ENCODE measurements around the gene CCDC85C. TPM values are rescaled to one million over a fixed set of nuclear protein-coding genes. Genes with fewer than 3 reads are reported as not detected.

The CCDC85C gene
- polyA plus RNA-seq, 1 experiment = 11.8 TPM

- TF ChIP-seq, protein P1, sequence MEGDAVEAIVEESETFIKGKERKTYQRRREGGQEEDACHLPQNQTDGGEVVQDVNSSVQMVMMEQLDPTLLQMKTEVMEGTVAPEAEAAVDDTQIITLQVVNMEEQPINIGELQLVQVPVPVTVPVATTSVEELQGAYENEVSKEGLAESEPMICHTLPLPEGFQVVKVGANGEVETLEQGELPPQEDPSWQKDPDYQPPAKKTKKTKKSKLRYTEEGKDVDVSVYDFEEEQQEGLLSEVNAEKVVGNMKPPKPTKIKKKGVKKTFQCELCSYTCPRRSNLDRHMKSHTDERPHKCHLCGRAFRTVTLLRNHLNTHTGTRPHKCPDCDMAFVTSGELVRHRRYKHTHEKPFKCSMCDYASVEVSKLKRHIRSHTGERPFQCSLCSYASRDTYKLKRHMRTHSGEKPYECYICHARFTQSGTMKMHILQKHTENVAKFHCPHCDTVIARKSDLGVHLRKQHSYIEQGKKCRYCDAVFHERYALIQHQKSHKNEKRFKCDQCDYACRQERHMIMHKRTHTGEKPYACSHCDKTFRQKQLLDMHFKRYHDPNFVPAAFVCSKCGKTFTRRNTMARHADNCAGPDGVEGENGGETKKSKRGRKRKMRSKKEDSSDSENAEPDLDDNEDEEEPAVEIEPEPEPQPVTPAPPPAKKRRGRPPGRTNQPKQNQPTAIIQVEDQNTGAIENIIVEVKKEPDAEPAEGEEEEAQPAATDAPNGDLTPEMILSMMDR (IDR thresholded peaks at IDR 0.05; ENCODE audit: insufficient read depth, low read depth, low read length) = no peak
- CTCF ChIA-PET = no interaction called here
These were observed 125.9 kb downstream of the CCDC85C start for GRCh38 chr14:99478128-99478527.

GRCh38 chr14:99476864-99477263 is 127.1 kb downstream of the CCDC85C start:
- CTCF ChIA-PET = no interaction called here
- Histone ChIP-seq H3K4me3 (ENCODE audit: low read depth, low read length) (no peak overlapping the region), H3K36me3 (ENCODE audit: control insufficient read depth, insufficient read depth, low read length) (no peaks in the 10 kb centered on the region), H3K27me3 (ENCODE audit: control insufficient read depth, insufficient read depth, low read length) (no peaks in the 10 kb centered on the region)
- POLR2A ChIA-PET = no interaction called here
- no peak for DNase-seq (ENCODE audit: low read depth)
- TF ChIP-seq, protein P1 (IDR thresholded peaks at IDR 0.05; ENCODE audit: insufficient read depth, low read depth, low read length) = no peak

More at GRCh38 chr14:99478128-99478527, 125.9 kb downstream of the CCDC85C start:
- H3K27me3 ChIP-seq (ENCODE audit: control insufficient read depth, insufficient read depth, low read length) = no peaks in the 10 kb centered on the region
- H3K36me3 ChIP-seq (ENCODE audit: control insufficient read depth, insufficient read depth, low read length) = no peaks in the 10 kb centered on the region
- POLR2A ChIA-PET = no interaction called here
- DNase-seq (ENCODE audit: low read depth) = no peak
- no peak overlapping the region for H3K4me3 ChIP-seq (ENCODE audit: low read depth, low read length)

DNA sequence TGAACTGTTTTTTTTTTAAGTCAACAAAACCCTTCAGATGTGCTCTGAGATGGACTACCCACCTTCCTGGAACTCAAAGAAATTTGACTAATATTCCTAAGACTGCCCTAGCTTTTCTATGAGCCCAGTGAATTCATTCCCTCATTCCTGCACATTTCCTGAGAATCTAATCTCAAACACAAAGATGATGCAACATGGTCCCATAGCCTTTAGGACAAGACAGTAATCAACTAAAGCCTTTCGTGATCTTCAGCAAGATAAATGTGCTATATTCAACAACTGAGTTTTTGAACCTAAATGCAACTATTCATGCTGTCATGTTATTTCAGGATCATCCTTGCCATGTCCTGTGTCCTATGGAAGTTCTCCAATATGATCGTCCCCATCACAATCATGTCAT is 128.3 kb downstream of the CCDC85C start:
- ChIA-PET POLR2A (no interaction called here), CTCF (interaction anchor here (1.0 kb wide), 1 partner anchor 114 kb away, joined by 3 read pairs; no protein-coding TSS in a partner anchor)
- no peaks in the 10 kb centered on the region for H3K36me3 ChIP-seq (ENCODE audit: control insufficient read depth, insufficient read depth, low read length)
- no peak for DNase-seq (ENCODE audit: low read depth)
- no peaks in the 10 kb centered on the region for H3K27me3 ChIP-seq (ENCODE audit: control insufficient read depth, insufficient read depth, low read length)
- TF ChIP-seq, protein P1 (IDR thresholded peaks at IDR 0.05; ENCODE audit: insufficient read depth, low read depth, low read length) = no peak
- H3K4me3 ChIP-seq (ENCODE audit: low read depth, low read length) = no peak overlapping the region

- no peaks in the 10 kb centered on the region for H3K27me3 ChIP-seq (ENCODE audit: control insufficient read depth, insufficient read depth, low read length)
- DNase-seq (ENCODE audit: low read depth) = no peak
- CTCF ChIA-PET = interaction anchor here (1.0 kb wide), 1 partner anchor 114 kb away, joined by 3 read pairs; no protein-coding TSS in a partner anchor
- POLR2A ChIA-PET = no interaction called here
- no peak overlapping the region for H3K4me3 ChIP-seq (ENCODE audit: low read depth, low read length)
- TF ChIP-seq, protein P1 (IDR thresholded peaks at IDR 0.05; ENCODE audit: insufficient read depth, low read depth, low read length) = no peak
- no peaks in the 10 kb centered on the region for H3K36me3 ChIP-seq (ENCODE audit: control insufficient read depth, insufficient read depth, low read length)
These were observed 128.8 kb downstream of the CCDC85C start for GRCh38 chr14:99475179-99475578.

GRCh38 chr14:99473458-99473857 is 130.5 kb downstream of the CCDC85C start:
- Histone ChIP-seq H3K27me3 (ENCODE audit: control insufficient read depth, insufficient read depth, low read length) (no peaks in the 10 kb centered on the region), H3K4me3 (ENCODE audit: low read depth, low read length) (no peak overlapping the region), H3K36me3 (ENCODE audit: control insufficient read depth, insufficient read depth, low read length) (no peaks in the 10 kb centered on the region)
- ChIA-PET CTCF (no interaction called here), POLR2A (no interaction called here)
- TF ChIP-seq, protein P1 (IDR thresholded peaks at IDR 0.05; ENCODE audit: insufficient read depth, low read depth, low read length) = no peak
- DNase-seq (ENCODE audit: low read depth) = no peak

Measured in BJ (cell line).